Hepatocyte (in vitro differentiated cells): ENCODE results near the gene B3GAT1.

ENCODE experiments used
- EZH2 ChIP-seq: fragments of 200-600 bp; sonication (generic); IDR thresholded peaks from 2 replicates; pipeline ENCODE4 v1.6.1; 2016; ENCODE audit warnings: antibody characterized with exemption, mild to moderate bottlenecking, borderline replicate concordance
- TF ChIP-seq, protein P1 (sequence below): fragments of 200-600 bp; sonication (generic); IDR thresholded peaks from 2 replicates; pipeline ENCODE4 v1.5.1; 2016; ENCODE audit warnings: antibody characterized with exemption, mild to moderate bottlenecking; ENCODE audit not compliant: poor library complexity

DNA sequence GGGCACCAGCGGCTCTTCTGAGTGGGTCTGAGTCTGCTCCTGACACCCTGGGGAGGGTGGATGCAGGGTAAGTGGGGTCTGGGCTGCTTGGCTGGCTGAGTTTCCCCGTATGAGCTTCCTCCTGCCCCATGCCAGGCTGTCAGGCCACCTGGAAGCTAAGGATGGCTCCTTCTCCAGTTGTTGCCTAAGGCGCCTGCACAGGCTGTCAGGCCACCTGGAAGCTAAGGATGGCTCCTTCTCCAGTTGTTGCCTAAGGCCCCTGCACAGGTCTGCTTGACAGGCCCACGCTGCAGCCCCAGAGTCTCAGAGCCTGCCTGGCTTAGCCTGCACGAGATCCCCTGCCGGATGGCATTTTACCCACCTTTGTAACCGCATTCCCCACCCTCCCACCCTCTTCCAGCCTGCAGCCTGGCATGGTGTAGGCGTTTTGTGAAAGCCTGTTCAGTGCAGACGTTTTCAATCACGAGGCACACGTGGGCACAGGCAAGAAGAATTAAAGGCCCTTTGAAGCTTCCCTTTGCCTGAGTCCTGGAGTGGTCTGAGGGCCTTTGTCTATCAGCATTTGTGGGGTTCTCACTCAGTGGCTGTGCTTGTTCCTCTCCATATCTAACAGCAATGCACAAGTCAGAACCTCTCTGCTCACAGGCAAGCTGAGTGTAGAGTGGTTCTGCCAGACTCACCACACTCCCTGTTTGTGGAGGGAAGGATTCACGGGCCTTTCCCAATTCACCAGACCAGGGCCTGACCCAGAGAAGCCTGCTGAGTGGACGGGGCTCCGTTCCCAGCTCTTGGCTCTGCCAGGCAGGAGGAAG lies 40.2 kb upstream of the B3GAT1 start:
- TF ChIP-seq, protein P1, sequence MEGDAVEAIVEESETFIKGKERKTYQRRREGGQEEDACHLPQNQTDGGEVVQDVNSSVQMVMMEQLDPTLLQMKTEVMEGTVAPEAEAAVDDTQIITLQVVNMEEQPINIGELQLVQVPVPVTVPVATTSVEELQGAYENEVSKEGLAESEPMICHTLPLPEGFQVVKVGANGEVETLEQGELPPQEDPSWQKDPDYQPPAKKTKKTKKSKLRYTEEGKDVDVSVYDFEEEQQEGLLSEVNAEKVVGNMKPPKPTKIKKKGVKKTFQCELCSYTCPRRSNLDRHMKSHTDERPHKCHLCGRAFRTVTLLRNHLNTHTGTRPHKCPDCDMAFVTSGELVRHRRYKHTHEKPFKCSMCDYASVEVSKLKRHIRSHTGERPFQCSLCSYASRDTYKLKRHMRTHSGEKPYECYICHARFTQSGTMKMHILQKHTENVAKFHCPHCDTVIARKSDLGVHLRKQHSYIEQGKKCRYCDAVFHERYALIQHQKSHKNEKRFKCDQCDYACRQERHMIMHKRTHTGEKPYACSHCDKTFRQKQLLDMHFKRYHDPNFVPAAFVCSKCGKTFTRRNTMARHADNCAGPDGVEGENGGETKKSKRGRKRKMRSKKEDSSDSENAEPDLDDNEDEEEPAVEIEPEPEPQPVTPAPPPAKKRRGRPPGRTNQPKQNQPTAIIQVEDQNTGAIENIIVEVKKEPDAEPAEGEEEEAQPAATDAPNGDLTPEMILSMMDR: no peak
- no peak for TF ChIP-seq EZH2
